ENCODE results near the gene KRT12.

DNA sequence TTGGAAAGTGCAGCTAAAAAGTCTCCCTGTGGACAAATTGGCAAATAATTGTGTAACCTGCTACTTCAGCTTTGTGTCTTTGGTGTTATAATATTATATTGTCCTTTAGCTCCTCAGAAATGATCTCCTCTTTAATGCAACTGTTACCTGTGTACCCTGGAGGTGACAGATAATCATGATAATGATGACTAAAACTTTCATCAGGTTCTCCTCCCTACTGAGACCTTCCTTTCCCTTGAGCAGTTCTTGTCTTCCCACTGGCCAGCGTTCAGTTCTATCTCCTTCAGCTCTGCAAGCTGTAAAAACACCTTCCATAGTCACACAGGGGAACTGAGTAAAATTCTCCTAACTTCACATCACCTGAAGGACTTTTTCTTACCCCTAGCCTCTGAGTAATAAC is 14.7 kb downstream of the KRT12 start:
- TF ChIP-seq POLR2AphosphoS5 (IDR thresholded peaks at IDR 0.05; ENCODE audit: low read depth, low read length), result no peak
- TF ChIP-seq POLR2A (IDR thresholded peaks at IDR 0.05; ENCODE audit: low read depth, low read length), result no peak

Data from GM12891 (cell line).